ENCODE measurements around the gene SUPV3L1.
"Not testable (repeated sequence)": the region's sequence is repeated elsewhere in the genome, so short reads cannot be mapped to it uniquely, and the experiment has no call there.

GRCh38 chr10:69142074-69142473, 38.0 kb upstream of the SUPV3L1 start:
- not testable (repeated sequence) for TF ChIP-seq CTCF (IDR thresholded peaks at IDR 0.05; ENCODE audit: insufficient read depth, low read length, poor library complexity, severe bottlenecking); EZH2phosphoT487 (conservative IDR thresholded peaks at IDR 0.05; ENCODE audit: low read length)
